C4-2B (cell line): Measurements from ENCODE around the gene C1orf21.

ENCODE experiments used
- CTCF ChIP-seq: fragments of 450-650 bp; conservative IDR thresholded peaks from 2 replicates; pipeline ENCODE4 v1.5.1; 2017; ENCODE audit warnings: mild to moderate bottlenecking
- ZFX ChIP-seq: fragments of 450-650 bp; IDR thresholded peaks from 2 replicates; pipeline ENCODE4 v1.6.1; 2017

- TF ChIP-seq CTCF, result no peak
- no peak for TF ChIP-seq ZFX
Measured at GRCh38 chr1:184625271-184625670, 238.4 kb downstream of the C1orf21 start.
